ENCODE results near the gene ENAH.

DNA sequence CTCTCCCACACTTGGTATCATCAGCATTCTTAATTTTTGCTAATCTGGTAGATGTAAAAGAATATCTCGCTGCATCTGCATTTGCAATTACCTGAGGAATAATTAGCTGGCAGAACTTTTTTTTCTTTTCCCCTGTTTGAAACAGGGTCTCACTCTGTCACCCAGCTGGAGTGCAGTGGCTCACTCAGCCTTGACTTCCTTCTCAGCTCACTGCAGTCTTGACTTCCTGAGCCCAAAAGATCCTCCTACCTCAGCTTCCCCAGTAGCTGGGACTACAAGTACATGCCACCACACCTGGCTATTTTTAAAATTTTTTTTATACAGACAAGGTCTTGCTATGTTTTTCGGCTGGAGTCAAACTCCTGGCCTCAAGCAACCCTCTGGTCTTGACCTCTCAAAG lies 35.4 kb upstream of the ENAH start:
- TF ChIP-seq, protein P1, sequence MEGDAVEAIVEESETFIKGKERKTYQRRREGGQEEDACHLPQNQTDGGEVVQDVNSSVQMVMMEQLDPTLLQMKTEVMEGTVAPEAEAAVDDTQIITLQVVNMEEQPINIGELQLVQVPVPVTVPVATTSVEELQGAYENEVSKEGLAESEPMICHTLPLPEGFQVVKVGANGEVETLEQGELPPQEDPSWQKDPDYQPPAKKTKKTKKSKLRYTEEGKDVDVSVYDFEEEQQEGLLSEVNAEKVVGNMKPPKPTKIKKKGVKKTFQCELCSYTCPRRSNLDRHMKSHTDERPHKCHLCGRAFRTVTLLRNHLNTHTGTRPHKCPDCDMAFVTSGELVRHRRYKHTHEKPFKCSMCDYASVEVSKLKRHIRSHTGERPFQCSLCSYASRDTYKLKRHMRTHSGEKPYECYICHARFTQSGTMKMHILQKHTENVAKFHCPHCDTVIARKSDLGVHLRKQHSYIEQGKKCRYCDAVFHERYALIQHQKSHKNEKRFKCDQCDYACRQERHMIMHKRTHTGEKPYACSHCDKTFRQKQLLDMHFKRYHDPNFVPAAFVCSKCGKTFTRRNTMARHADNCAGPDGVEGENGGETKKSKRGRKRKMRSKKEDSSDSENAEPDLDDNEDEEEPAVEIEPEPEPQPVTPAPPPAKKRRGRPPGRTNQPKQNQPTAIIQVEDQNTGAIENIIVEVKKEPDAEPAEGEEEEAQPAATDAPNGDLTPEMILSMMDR (IDR thresholded peaks at IDR 0.05; ENCODE audit: low read length) = no peak
- TF ChIP-seq EZH2phosphoT487 (IDR thresholded peaks at IDR 0.05; ENCODE audit: low read length) (no peak), EZH2 (optimal IDR thresholded peaks at IDR 0.05; ENCODE audit: low read depth, low read length) (no peak)
